ENCODE results near the gene COMMD1. TPM values are rescaled to one million over a fixed set of nuclear protein-coding genes. Genes with fewer than 3 reads are reported as not detected.

The COMMD1 gene
- polyA plus RNA-seq, 2 of the 4 experiments (the other 2 are of a cell fraction), result 54.1 to 57.3 TPM

DNA sequence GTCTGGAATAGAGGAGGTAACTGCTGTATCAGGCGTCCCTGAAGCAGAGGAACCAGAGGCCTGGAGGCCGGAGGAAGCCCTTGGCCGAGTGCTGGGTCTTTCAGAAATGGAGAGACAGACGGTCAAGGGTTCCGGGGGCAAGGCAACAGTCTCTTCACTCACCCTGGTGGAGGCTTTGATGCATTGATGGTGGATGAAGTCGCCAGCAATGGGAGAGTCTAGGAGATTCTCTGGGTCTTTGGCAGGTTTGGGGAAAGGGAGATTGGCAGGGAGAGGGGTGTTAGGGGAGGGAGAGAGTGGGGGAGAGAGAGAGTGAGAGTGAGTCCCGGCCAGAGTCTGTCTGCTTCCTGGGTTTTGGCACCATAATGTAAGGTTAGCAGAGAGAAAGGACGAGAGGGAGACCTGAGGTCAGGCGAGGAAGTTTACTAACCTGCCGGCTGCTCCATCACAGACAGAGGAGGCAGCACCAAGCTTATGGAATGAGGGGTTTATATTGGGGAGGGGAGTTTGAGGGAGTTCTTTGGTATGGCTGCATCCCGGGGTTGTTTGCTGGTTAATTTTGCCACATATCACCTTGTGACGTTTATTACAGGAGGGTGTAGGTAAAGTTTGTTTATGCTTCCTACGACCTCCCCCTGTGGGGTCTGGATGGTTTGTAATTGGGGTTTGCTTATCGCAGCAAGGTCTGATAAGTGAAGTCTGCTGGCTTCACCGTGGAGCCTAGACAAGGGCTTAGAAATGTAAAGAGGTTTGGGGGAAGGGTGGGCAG, 19.6 kb downstream of the COMMD1 start:
- 76% methylated on average over 15 of the region's 15 CpGs for WGBS (ENCODE audit: missing lambda C conversion rate)
- no peaks in the 10 kb centered on the region for H3K9me3 ChIP-seq
- POLR2A ChIA-PET, result interaction anchor here (0.6 kb wide), 1 partner anchor 191 kb away, joined by 10 read pairs; no protein-coding TSS in a partner anchor
- no peak overlapping the region for H3K4me2 ChIP-seq
- TF ChIP-seq SMC3 (IDR thresholded peaks at IDR 0.05) (no peak), RNF2 (IDR thresholded peaks at IDR 0.05; ENCODE audit: borderline replicate concordance, low read depth) (no peak), RFX5 (IDR thresholded peaks at IDR 0.05) (no peak), HEYL (CRISPR knock-in tag; IDR thresholded peaks at IDR 0.05) (no peak)
- TF ChIP-seq, protein P1, sequence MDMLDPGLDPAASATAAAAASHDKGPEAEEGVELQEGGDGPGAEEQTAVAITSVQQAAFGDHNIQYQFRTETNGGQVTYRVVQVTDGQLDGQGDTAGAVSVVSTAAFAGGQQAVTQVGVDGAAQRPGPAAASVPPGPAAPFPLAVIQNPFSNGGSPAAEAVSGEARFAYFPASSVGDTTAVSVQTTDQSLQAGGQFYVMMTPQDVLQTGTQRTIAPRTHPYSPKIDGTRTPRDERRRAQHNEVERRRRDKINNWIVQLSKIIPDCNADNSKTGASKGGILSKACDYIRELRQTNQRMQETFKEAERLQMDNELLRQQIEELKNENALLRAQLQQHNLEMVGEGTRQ (IDR thresholded peaks at IDR 0.05), result no peak
- no peak overlapping the region for H3K27ac ChIP-seq
- H3K4me3 ChIP-seq, result no peak overlapping the region
- no peak for DNase-seq (ENCODE audit: low read depth in 1 of 2, low spot score in 1 of 2)
- CTCF ChIA-PET, result no interaction called here
- ATAC-seq, result 0 out of 6 replicates have a peak, but pooled peaks have one; percentile 24 to 27
- H3K4me1 ChIP-seq, result no peaks in the 10 kb centered on the region
- no peak for FAIRE-seq

DNA sequence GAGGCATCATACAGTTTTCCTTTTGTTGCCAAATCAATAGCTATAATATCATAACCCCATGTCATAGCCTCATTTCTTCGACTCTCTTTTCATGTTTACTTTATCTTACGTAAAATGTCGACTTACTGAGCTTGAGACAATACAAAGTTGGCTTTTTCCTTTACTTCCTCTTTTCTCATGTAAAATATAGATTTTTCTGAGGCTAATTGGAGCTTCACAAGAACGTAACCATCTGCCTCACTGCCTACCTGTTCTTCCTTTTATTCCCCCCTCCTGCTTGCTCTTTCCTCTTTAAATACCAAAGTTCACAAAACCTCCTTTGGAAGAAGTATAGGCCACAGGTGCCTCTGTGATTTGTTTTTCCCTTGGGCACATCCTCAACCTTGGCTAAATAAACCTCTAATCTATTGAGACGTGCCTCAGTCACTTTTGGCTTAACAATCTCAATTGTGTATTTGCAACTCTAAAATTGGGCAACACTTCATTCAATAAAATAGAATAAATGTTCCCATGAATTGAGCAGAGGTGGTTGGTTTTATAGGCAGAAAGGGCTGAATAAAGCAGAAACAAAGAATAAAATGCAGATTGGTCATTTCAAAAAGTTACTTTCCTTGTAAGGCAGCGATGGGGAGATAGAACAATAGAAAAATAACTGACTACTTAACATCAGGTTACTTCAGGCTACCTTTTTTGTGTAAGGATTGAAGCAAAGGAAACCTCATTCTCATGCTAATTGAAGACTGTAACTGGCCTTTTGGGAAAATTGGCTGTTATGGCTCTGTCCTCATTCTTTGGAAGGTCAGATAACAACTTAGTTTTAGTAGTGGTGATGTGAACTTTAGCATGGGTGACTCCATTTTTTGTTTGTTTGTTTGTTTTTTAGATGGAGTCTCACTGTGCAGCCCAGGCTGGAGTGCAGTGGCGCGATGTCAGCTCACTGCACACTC, 21.3 kb downstream of the COMMD1 start:
- 87% methylated on average over 8 of the region's 8 CpGs for WGBS (ENCODE audit: missing lambda C conversion rate)
- H3K27ac ChIP-seq, result no peak overlapping the region
- ATAC-seq, result no peak
- no peak overlapping the region for H3K4me2 ChIP-seq
- ChIA-PET POLR2A (no interaction called here), CTCF (interaction anchor here (0.6 to 1.5 kb wide), 3 partner anchors 10 to 692 kb away, joined by 3 to 4 read pairs (median 3); no protein-coding TSS in a partner anchor)
- TF ChIP-seq POLR2A (IDR thresholded peaks at IDR 0.05; ENCODE audit: low read length) (no peak), CBX8 (IDR thresholded peaks at IDR 0.05) (no peak), RAD21 (conservative IDR thresholded peaks at IDR 0.05 in 1 of 2, IDR thresholded peaks at IDR 0.05 in 1 of 2) (no peak), GATA3 (IDR thresholded peaks at IDR 0.05; ENCODE audit: borderline replicate concordance) (no peak), RARB (CRISPR knock-in tag; IDR thresholded peaks at IDR 0.05) (no peak)
- TF ChIP-seq, protein P2, sequence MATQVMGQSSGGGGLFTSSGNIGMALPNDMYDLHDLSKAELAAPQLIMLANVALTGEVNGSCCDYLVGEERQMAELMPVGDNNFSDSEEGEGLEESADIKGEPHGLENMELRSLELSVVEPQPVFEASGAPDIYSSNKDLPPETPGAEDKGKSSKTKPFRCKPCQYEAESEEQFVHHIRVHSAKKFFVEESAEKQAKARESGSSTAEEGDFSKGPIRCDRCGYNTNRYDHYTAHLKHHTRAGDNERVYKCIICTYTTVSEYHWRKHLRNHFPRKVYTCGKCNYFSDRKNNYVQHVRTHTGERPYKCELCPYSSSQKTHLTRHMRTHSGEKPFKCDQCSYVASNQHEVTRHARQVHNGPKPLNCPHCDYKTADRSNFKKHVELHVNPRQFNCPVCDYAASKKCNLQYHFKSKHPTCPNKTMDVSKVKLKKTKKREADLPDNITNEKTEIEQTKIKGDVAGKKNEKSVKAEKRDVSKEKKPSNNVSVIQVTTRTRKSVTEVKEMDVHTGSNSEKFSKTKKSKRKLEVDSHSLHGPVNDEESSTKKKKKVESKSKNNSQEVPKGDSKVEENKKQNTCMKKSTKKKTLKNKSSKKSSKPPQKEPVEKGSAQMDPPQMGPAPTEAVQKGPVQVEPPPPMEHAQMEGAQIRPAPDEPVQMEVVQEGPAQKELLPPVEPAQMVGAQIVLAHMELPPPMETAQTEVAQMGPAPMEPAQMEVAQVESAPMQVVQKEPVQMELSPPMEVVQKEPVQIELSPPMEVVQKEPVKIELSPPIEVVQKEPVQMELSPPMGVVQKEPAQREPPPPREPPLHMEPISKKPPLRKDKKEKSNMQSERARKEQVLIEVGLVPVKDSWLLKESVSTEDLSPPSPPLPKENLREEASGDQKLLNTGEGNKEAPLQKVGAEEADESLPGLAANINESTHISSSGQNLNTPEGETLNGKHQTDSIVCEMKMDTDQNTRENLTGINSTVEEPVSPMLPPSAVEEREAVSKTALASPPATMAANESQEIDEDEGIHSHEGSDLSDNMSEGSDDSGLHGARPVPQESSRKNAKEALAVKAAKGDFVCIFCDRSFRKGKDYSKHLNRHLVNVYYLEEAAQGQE (IDR thresholded peaks at IDR 0.05), result no peak
- no peak for FAIRE-seq
- H3K9me3 ChIP-seq, result no peaks in the 10 kb centered on the region
- no peak for DNase-seq (ENCODE audit: low read depth in 1 of 2, low spot score in 1 of 2)
- H3K4me3 ChIP-seq, result no peak overlapping the region
- no peaks in the 10 kb centered on the region for H3K4me1 ChIP-seq

DNA sequence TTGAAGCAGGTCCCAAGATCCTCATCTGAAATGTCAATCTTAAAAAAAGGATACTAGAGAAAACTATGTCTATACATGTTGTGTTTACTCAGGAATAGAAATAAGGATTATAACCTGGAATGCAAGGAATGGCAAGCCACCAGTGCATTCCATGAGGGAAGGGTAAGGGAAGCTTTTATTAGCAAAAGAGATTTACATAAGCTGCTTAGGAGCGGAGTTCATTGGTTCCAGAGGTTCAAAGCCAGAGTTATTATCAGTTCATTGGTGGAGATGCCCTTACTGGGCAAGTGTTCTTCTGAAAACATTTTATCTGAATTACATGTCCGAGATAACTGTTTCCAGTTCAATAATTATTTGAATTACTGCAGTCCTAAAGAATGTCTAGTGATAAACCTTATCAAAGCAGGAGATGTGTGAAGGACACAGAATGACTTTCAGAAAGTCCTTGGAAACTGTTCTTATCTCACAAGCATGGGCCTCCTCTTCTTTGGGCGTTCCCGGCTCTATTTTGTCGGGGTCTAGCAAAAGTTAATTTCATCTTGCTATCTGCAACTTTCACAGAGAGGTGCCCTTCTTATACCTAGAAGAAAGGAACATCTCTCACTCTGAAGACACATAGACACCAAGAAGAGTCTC, 23.5 kb downstream of the COMMD1 start:
- ATAC-seq (no peak), FAIRE-seq (no peak), DNase-seq (ENCODE audit: low read depth in 1 of 2, low spot score in 1 of 2) (no peak)
- H3K4me1 ChIP-seq, result no peaks in the 10 kb centered on the region
- 93% methylated on average over 5 of the region's 5 CpGs for WGBS (ENCODE audit: missing lambda C conversion rate)
- CTCF ChIA-PET, result interaction anchor here (1.5 to 1.6 kb wide), 2 partner anchors 10 to 12 kb away, joined by 4 to 8 read pairs; no protein-coding TSS in a partner anchor
- H3K9me3 ChIP-seq, result no peaks in the 10 kb centered on the region
- no peak overlapping the region for H3K4me3 ChIP-seq
- H3K27ac ChIP-seq, result no peak overlapping the region
- POLR2A ChIA-PET, result no interaction called here
- H3K4me2 ChIP-seq, result no peak overlapping the region
- TF ChIP-seq KDM1A (IDR thresholded peaks at IDR 0.05; ENCODE audit: low read depth) (no peak), BHLHE40 (IDR thresholded peaks at IDR 0.05; ENCODE audit: low read depth, low read length) (no peak), TP53 (CRISPR knock-in tag; IDR thresholded peaks at IDR 0.05) (no peak), RARB (CRISPR knock-in tag; IDR thresholded peaks at IDR 0.05) (no peak), MAFK (IDR thresholded peaks at IDR 0.05; ENCODE audit: partially characterized antibody) (no peak), NFE2L2 (conservative IDR thresholded peaks at IDR 0.05; ENCODE audit: low read length) (no peak), RAD21 (conservative IDR thresholded peaks at IDR 0.05 in 1 of 2, IDR thresholded peaks at IDR 0.05 in 1 of 2) (no peak), NPAS2 (CRISPR knock-in tag; IDR thresholded peaks at IDR 0.05; ENCODE audit: borderline replicate concordance) (no peak), POLR2A (IDR thresholded peaks at IDR 0.05; ENCODE audit: low read length) (no peak), PHF8 (IDR thresholded peaks at IDR 0.05; ENCODE audit: borderline replicate concordance, low read depth) (no peak), HOXA7 (CRISPR knock-in tag; IDR thresholded peaks at IDR 0.05) (no peak), CBX2 (IDR thresholded peaks at IDR 0.05; ENCODE audit: borderline replicate concordance, low read depth) (no peak)
- TF ChIP-seq, protein P1 (IDR thresholded peaks at IDR 0.05), result no peak
- TF ChIP-seq, protein P2 (IDR thresholded peaks at IDR 0.05), result no peak
